Breast epithelium (tissue), 4 donors: ENCODE data around the gene ALDH7A1. TPM values are rescaled to one million over a fixed set of nuclear protein-coding genes. Genes with fewer than 3 reads are reported as not detected.
A peak's percentile ranks its signal among the peaks of the same experiment; 100 is the strongest.
"Not testable (repeated sequence)": the region's sequence is repeated elsewhere in the genome, so short reads cannot be mapped to it uniquely, and the experiment has no call there.

Experiments
- DNase-seq, 2 donors: peaks; one replicate each; pipeline ENCODE4 v3.0.0-alpha.2; 2019; ENCODE audit warnings: low spot score in 2 of 2
- H3K27ac ChIP-seq, 2 donors: fragments of 200-600 bp; sonication (generic) in 1 of 2; one replicate each; pipeline ENCODE4 v1.5.1; 2016 to 2019; ENCODE audit warnings: mild to moderate bottlenecking in 1 of 2
- H3K27me3 ChIP-seq, 2 donors: fragments of 200-600 bp; sonication (generic) in 1 of 2; one replicate each; pipeline versions ENCODE4 v1.5.1 to v1.6.0; 2017 to 2019; ENCODE audit warnings: control low read depth in 1 of 2, mild to moderate bottlenecking in 1 of 2
- H3K36me3 ChIP-seq: fragments of 200-600 bp; one replicate; pipeline ENCODE4 v1.5.1; 2019
- H3K4me1 ChIP-seq, 2 donors: fragments of 200-600 bp; sonication (generic); one replicate each; pipeline ENCODE4 v1.5.1; 2016 to 2019; ENCODE audit warnings: control low read depth in 1 of 2
- H3K4me3 ChIP-seq, 3 donors: fragments of 200-600 bp; sonication (generic); 1 replicate in 2 of 3; 2 replicates in 1 of 3; pipeline ENCODE4 v1.5.1; 2016 to 2019; ENCODE audit warnings: mild to moderate bottlenecking in 3 of 3, moderate library complexity in 2 of 3
- H3K9me3 ChIP-seq, 2 donors: fragments of 200-600 bp; sonication (generic) in 1 of 2; one replicate each; pipeline ENCODE4 v1.5.1; 2016 to 2019; ENCODE audit warnings: control low read depth in 1 of 2
- CTCF ChIP-seq, 3 donors: fragments of 450-650 bp; IDR thresholded peaks; one replicate each; pipeline ENCODE4 v1.5.1; 2016 to 2017; ENCODE audit warnings: antibody characterized with exemption in 3 of 3, mild to moderate bottlenecking in 3 of 3, moderate library complexity in 3 of 3
- POLR2A ChIP-seq: fragments of 450-650 bp; IDR thresholded peaks from one replicate; pipeline ENCODE4 v1.6.1; 2016; ENCODE audit warnings: antibody characterized with exemption, mild to moderate bottlenecking, moderate library complexity
- POLR2AphosphoS5 ChIP-seq, 3 donors: sonication (generic); formaldehyde crosslinking; IDR thresholded peaks; one replicate each; pipeline ENCODE4 v1.6.1; 2017; ENCODE audit warnings: antibody characterized with exemption in 3 of 3
- intact Hi-C: fragments of 100-400 bp; cut with DNase I; formaldehyde crosslinking; loops from one replicate; pipeline ENCODE4 v1.15.1; 2023; ENCODE audit warnings: low total_unique reads
- total RNA-seq, 3 donors: library from RNA; depleted of rRNA; stranded (reverse); fragments of >200 nt; gene quantifications; one replicate each; pipeline ENCODE4 v1.1.0, GENCODE V29; 2016

Gene ALDH7A1
- total RNA-seq, 3 donors from 2014 or later, result 38.7 to 83.0 (median 45.2) TPM

GRCh38 chr5:126633552-126633951, 38.5 kb upstream of the ALDH7A1 start:
- intact Hi-C loops, result no loop called here

GRCh38 chr5:126631920-126632319, 36.9 kb upstream of the ALDH7A1 start:
- no peaks in the 10 kb centered on the region for H3K27me3 ChIP-seq
- H3K9me3 ChIP-seq, result no peaks in the 10 kb centered on the region
- intact Hi-C loops, result no loop called here
- no peaks in the 10 kb centered on the region for H3K4me1 ChIP-seq
- no peak for TF ChIP-seq CTCF (IDR thresholded peaks at IDR 0.05)
- TF ChIP-seq POLR2A, result no peak
- no peak for TF ChIP-seq POLR2AphosphoS5 (IDR thresholded peaks at IDR 0.05)
- no peak for DNase-seq
- no peak overlapping the region for H3K27ac ChIP-seq
- no peak overlapping the region for H3K4me3 ChIP-seq
- no peaks in the 10 kb centered on the region for H3K36me3 ChIP-seq

More at GRCh38 chr5:126633552-126633951, 38.5 kb upstream of the ALDH7A1 start:
- H3K27ac ChIP-seq, result no peak overlapping the region
- H3K9me3 ChIP-seq, result no peaks in the 10 kb centered on the region
- DNase-seq, result no peak
- H3K36me3 ChIP-seq, result no peaks in the 10 kb centered on the region
- H3K27me3 ChIP-seq, result no peaks in the 10 kb centered on the region
- H3K4me3 ChIP-seq, result no peak overlapping the region
- no peak for TF ChIP-seq POLR2AphosphoS5 (IDR thresholded peaks at IDR 0.05)
- no peak for TF ChIP-seq POLR2A
- TF ChIP-seq CTCF (IDR thresholded peaks at IDR 0.05), result no peak
- no peaks in the 10 kb centered on the region for H3K4me1 ChIP-seq

GRCh38 chr5:126628102-126628501, 33.1 kb upstream of the ALDH7A1 start:
- H3K27me3 ChIP-seq, result no peaks in the 10 kb centered on the region
- no peaks in the 10 kb centered on the region for H3K9me3 ChIP-seq
- TF ChIP-seq POLR2AphosphoS5 (IDR thresholded peaks at IDR 0.05) (no peak), CTCF (IDR thresholded peaks at IDR 0.05) (no peak), POLR2A (no peak)
- intact Hi-C loops, result no loop called here
- no peaks in the 10 kb centered on the region for H3K4me1 ChIP-seq
- DNase-seq, result no peak
- H3K27ac ChIP-seq, result no peak overlapping the region
- no peaks in the 10 kb centered on the region for H3K36me3 ChIP-seq
- H3K4me3 ChIP-seq, result no peak overlapping the region

- Histone ChIP-seq H3K9me3 (no peaks in the 10 kb centered on the region), H3K27me3 (no peaks in the 10 kb centered on the region), H3K27ac (peak overlapping the region; percentile 37 to 74), H3K36me3 (no peaks in the 10 kb centered on the region), H3K4me1 (no peaks in the 10 kb centered on the region), H3K4me3 (no peak overlapping the region)
- no peak for DNase-seq
- TF ChIP-seq POLR2A, result no peak
- no peak for TF ChIP-seq CTCF (IDR thresholded peaks at IDR 0.05)
- no peak for TF ChIP-seq POLR2AphosphoS5 (IDR thresholded peaks at IDR 0.05)
- intact Hi-C loops, result no loop called here
These were observed 29.5 kb upstream of the ALDH7A1 start for GRCh38 chr5:126624534-126624933.

- H3K4me3 ChIP-seq, result no peak overlapping the region
- TF ChIP-seq POLR2AphosphoS5 (IDR thresholded peaks at IDR 0.05), result no peak
- no peaks in the 10 kb centered on the region for H3K36me3 ChIP-seq
- no peak overlapping the region for H3K27ac ChIP-seq
- intact Hi-C loops, result no loop called here
- H3K9me3 ChIP-seq, result no peaks in the 10 kb centered on the region
- DNase-seq, result no peak
- H3K27me3 ChIP-seq, result no peaks in the 10 kb centered on the region
- H3K4me1 ChIP-seq, result no peaks in the 10 kb centered on the region
These were observed 24.8 kb upstream of the ALDH7A1 start for GRCh38 chr5:126619781-126620180.

- H3K27ac ChIP-seq, H3K4me1 ChIP-seq, DNase-seq, H3K4me3 ChIP-seq, H3K9me3 ChIP-seq, intact Hi-C loops, H3K36me3 ChIP-seq, H3K27me3 ChIP-seq: not testable (repeated sequence)
These were observed 22.6 kb upstream of the ALDH7A1 start for GRCh38 chr5:126617603-126618002.
